ELF-1 (cell line): ENCODE results near the gene CTPS1.

Experiments
- DNase-seq: peaks from one replicate; pipeline ENCODE4 v3.0.0-alpha.2; 2016; ENCODE audit warnings: low read depth, low spot score

CTPS1 gene, protein sequence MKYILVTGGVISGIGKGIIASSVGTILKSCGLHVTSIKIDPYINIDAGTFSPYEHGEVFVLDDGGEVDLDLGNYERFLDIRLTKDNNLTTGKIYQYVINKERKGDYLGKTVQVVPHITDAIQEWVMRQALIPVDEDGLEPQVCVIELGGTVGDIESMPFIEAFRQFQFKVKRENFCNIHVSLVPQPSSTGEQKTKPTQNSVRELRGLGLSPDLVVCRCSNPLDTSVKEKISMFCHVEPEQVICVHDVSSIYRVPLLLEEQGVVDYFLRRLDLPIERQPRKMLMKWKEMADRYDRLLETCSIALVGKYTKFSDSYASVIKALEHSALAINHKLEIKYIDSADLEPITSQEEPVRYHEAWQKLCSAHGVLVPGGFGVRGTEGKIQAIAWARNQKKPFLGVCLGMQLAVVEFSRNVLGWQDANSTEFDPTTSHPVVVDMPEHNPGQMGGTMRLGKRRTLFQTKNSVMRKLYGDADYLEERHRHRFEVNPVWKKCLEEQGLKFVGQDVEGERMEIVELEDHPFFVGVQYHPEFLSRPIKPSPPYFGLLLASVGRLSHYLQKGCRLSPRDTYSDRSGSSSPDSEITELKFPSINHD

GRCh38 chr1:40979241-40980067, at the start of gene CTPS1:
CTPS1 (plus strand) TSS chr1:40979696; CDS start chr1:40983291, 3,595 bp downstream.
- peak; percentile 95 for DNase-seq

DNA sequence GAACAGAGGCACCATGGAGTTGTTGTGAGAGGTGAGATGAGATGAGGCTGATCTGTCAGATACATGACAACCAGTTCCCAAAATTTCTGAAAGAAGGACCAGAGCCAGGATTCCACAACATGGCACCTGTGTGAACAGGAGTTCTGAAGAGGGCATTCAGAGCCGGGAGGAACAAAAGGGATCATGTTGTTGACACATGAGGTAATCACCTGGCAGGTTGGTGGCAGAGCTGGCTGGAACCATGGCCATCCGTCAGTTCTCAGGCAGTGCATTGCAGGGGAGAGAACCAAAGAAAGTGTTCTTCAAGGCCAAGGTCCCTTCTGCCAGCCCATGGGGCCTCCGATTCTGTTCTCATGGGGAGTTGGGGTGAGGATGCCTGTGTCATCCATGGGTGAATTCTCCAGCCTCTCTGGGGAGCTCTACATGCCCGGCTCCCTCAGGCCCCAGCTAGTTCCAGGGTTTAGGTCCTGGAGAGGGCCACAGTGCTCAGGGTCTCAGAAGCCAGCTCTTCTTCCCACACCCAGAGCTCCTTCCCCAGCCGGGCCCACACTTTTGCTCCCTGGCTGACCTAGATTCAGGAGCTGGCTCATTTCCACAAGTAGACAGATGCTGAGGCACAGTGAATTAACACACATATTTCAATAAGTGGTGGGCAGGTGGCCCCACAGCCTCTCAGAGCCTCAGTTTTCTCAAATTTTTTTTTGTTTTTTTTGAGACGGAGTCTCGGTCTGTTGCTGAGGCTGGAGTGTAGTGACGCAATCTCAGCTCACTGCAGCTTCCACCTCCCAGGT, 49.1 kb upstream of the CTPS1 start:
- DNase-seq, result no peak

GRCh38 chr1:40931601-40932000, 47.9 kb upstream of the CTPS1 start:
- DNase-seq, result no peak

DNA sequence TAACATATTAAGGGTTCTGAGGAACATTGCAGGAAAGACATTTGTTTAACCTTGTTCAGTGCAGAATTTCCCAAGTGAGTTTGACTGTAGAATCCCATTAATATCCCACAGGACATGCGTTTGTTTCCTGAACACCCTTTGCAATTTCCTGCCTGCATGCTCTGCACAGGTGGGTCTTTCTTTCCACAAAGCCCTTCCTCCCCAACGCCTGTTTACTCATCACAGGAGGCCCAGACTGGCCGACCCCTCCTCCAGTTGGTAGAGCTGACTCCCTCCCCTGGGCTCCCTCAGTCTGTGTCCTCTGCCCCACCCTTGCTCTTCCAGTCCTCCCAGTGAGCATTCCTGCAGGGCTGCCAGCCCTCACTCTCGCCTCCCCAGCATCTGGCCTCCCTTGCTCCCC, 47.5 kb upstream of the CTPS1 start:
- DNase-seq, result peak; percentile 49

DNA sequence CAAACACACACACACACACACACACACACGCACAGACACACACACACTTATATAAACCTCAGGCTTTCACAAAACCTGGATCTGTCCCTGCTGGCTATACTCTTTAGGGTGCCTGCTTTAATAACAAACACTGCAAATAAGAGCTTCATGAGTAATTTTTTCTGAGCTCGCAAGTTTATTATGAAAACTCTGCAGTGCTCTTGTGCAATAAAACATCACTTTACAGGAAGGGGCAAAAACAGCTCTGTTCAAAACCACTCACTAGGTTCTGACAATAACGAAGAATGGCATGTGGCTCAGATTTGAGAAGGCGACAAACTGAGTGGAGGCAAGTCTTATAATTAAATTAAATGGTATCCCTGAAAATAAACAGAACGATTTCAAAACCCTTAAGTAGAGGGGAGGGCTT, 42.6 kb upstream of the CTPS1 start:
- DNase-seq, result no peak

DNA sequence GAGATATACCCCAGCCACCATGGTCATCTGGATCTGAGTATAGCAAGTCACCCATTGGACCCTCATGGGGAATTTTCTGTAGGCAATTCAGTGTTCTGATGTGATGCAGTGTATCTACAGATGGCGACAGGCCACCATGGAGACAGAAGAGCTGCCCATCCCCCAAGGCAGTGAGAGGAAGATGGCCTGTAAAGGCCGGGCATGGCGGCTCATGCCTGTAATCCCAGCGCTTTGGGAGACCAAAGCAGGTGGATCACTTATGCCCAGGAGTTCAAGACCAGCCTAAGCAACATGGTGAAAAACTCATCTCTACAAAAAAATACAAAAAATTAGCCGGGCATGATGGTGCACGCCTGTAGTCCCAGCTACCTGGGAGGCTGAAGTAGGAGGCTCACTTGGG, 41.1 kb upstream of the CTPS1 start:
- DNase-seq, result no peak

- DNase-seq, result no peak
These were observed 40.0 kb upstream of the CTPS1 start for GRCh38 chr1:40939320-40940059.

GRCh38 chr1:40944326-40944725, 35.2 kb upstream of the CTPS1 start:
- no peak for DNase-seq

DNA sequence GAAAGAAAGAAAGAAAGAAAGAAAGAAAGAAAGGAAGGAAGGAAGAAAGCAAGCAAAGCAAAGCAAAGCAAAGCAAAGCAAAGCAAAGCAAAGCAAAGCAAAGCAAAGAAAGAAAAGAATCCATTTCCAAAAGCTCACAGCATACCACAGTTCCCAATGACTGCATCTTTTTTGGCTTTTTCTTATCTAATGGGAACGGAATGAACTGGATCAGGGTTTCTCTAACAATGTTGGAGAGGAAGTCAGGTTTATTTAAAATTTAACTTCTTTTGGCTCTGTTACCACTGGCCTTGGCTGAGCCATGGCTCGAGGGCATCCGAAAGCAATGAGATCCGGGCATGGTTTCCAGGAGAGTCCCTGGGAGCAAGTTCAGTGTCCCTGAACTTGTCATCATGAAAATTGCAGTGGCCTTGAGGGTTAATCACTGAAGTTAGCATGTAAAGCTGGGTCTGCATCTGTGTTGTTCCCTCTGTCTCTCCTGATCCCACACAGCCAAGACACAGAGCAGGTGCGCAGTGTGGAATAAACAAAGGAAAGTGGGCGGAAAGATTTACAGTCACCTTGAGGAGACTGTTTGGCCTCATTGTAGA, 34.6 kb upstream of the CTPS1 start:
- DNase-seq, result no peak

- DNase-seq, result no peak
These were observed 34.0 kb upstream of the CTPS1 start for GRCh38 chr1:40945491-40945973.

- peak; percentile 87 for DNase-seq
These were observed 30.6 kb upstream of the CTPS1 start for GRCh38 chr1:40948741-40949443.

- no peak for DNase-seq
These were observed 29.9 kb upstream of the CTPS1 start for GRCh38 chr1:40949563-40949962.

- DNase-seq, result peak; percentile 93
These were observed 27.4 kb upstream of the CTPS1 start for GRCh38 chr1:40951943-40952743.

GRCh38 chr1:40952744-40953315, 26.7 kb upstream of the CTPS1 start:
- no peak for DNase-seq

DNA sequence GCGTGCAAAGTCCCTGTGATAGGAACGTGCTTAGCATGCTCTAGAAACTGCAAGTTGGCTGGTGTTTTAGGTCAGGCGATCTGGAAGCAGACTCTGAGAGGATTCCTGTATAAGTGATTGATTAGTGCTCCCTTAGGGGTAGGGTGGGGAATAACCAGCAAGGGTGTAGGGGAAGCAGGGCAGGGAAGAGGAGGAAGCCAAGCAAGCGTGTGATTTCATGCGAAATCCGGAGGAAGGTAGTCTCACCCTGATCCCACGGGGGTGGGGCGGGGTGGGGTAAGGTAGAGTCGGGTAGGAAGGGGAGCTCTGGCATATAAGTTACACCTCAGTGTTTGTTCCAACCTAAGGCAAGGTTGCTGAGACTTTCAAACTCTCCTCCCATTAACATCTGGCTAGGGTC, 24.9 kb upstream of the CTPS1 start:
- no peak for DNase-seq

DNA sequence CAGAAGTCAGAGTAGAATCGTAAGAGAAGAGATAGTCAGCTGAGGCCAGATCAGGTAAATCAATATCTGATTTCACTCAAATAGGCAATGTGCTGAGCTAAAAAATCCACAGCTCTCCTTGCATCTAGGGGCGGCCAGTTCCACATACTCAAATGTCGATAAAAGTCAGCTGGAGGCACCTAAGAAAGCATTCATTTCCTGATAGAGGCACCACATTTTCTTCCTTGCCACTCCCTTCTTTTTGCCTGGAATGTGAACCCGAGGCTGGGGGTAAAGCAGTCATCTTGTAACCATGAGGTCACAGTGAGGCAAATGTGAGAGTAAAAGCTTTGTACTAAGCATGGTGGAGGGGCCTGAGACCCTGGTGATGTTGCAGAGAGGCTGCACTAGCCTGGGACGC, 24.2 kb upstream of the CTPS1 start:
- no peak for DNase-seq

DNA sequence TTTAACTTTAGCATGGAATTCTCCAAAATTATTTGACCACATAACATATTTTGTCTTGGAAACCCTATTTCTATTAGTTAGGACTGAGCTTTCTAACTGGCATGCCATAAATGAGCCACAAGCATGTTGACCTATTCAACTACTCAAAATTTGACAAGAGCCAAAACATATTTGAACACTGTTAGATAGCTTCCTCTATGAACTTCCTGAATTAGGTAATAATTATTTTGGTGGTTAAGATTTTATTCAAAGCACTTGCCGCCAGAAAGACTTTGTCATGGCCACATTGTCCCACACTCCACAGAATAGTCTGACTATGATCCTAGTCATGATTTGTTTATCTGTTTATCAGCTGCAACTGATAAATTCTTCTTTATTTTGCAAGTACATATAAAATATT, 23.1 kb upstream of the CTPS1 start:
- DNase-seq, result no peak

DNA sequence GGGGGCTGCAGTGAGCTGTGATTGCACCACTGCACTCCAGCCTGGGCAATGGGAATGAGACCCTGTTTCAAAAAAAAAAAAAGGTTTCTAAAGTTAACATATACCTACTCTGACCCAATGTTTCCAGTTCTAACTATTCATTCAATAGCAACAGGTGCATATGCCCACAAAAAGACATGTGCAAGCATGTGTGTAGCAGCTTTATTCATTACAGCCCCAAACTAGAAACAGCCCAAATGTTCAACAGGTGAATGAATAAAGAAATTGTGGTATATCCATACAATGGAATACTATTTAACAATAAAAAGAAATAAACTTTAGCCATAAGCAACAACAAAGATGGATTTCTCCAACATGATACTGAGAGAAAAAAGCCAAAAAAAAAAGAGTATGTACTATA, 21.3 kb upstream of the CTPS1 start:
- no peak for DNase-seq

GRCh38 chr1:40965531-40965930, 14.0 kb upstream of the CTPS1 start:
- no peak for DNase-seq
